H1 (cell line): ENCODE data around the gene TBC1D22A. TPM values are rescaled to one million over a fixed set of nuclear protein-coding genes. Genes with fewer than 3 reads are reported as not detected.

Source experiments
- CTCF ChIP-seq, 3 experiments: IDR thresholded peaks; 1 replicate in 2 of 3; 2 replicates in 1 of 3; pipeline versions ENCODE4 v1.5.1 to v1.6.1; 2011; ENCODE audit warnings: low read length in 3 of 3, mild to moderate bottlenecking in 3 of 3, inconsistent platforms in 2 of 3, low read depth in 1 of 3, moderate library complexity in 1 of 3; ENCODE audit not compliant: insufficient read depth in 1 of 3; ENCODE audit errors: control extremely low read depth in 1 of 3
- E2F6 ChIP-seq: IDR thresholded peaks from 2 replicates; pipeline ENCODE4 v1.6.1; 2012; ENCODE audit warnings: inconsistent platforms
- JUN ChIP-seq: IDR thresholded peaks from 2 replicates; pipeline ENCODE4 v1.6.1; 2011; ENCODE audit warnings: low read depth, mild to moderate bottlenecking, improper control_type of control experiment, low read length
- JUND ChIP-seq: IDR thresholded peaks from 2 replicates; pipeline ENCODE4 v1.6.1; 2011; ENCODE audit warnings: mild to moderate bottlenecking, improper control_type of control experiment, low read length
- PHF8 ChIP-seq: fragments of 200-600 bp; sonication (generic); conservative IDR thresholded peaks from 2 replicates; pipeline ENCODE4 v1.7.1; 2012; ENCODE audit warnings: low read depth, mild to moderate bottlenecking, inconsistent platforms, low read length, moderate library complexity
- polyA plus RNA-seq, 7 experiments: library from polyadenylated mRNA; depleted of rRNA in 3 of 7; stranded (reverse) in 5 of 7; unstranded in 2 of 7; fragments of >200 nt in 5 of 7; fragments of 200-250 nt in 2 of 7; gene quantifications; 1 replicate in 5 of 7; 2 replicates in 1 of 7; 4 replicates in 1 of 7; pipeline versions ENCODE4 v1.2.1 to v1.2.3, GENCODE V29; 2011 to 2013; ENCODE audit warnings: missing spikeins in 2 of 7, mixed read lengths in 2 of 7
- total RNA-seq: library from RNA; stranded (reverse); fragmentation: NEBNext Ultra II Directional; extraction: Animal tissue kit (Norgen Biotek cat#: 25700); gene quantifications from 2 replicates; pipeline ENCODE4 v1.2.1, GENCODE V29; 2021
- TF ChIP-seq, protein P1 (sequence below): IDR thresholded peaks from 2 replicates; pipeline ENCODE4 v1.6.1; 2011; ENCODE audit warnings: low read depth, mild to moderate bottlenecking, low read length; ENCODE audit not compliant: insufficient read depth

TBC1D22A gene
- total and polyA plus RNA-seq, 2 of the 8 experiments (the other 6 are each of a cell fraction or from before 2014, with no cell fraction given): 11.9 to 18.4 TPM

GRCh38 chr22:47210686-47211085, 448.2 kb downstream of the TBC1D22A start (continued):
- TF ChIP-seq JUN (no peak), CTCF (IDR thresholded peaks at IDR 0.05; ENCODE audit: control extremely low read depth in 1 of 3, insufficient read depth in 1 of 3, low read depth in 1 of 3, low read length in 3 of 3) (no peak), JUND (no peak), E2F6 (no peak), PHF8 (no peak)
- TF ChIP-seq, protein P1, sequence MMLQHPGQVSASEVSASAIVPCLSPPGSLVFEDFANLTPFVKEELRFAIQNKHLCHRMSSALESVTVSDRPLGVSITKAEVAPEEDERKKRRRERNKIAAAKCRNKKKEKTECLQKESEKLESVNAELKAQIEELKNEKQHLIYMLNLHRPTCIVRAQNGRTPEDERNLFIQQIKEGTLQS: no peak
